Astrocyte (in vitro differentiated cells and primary cell): Measurements from ENCODE around the gene COMMD9.

ENCODE experiments used
- CTCF ChIP-seq: IDR thresholded peaks from 2 replicates; pipeline ENCODE4 v1.5.1; 2011; ENCODE audit warnings: low read depth, mild to moderate bottlenecking, inconsistent platforms, low read length, moderate library complexity; ENCODE audit not compliant: insufficient read depth
- EZH2 ChIP-seq: IDR thresholded peaks from 2 replicates; pipeline ENCODE4 v1.6.1; 2012; ENCODE audit warnings: mild to moderate bottlenecking, low read length, inconsistent platforms; ENCODE audit not compliant: insufficient read depth

- no peak for TF ChIP-seq EZH2
- no peak for TF ChIP-seq CTCF
Observed at GRCh38 chr11:36222831-36223635, 66.2 kb downstream of the COMMD9 start.
